GM19238 (cell line): ENCODE measurements around the gene PHLDB1.
"Not testable (repeated sequence)": the region's sequence is repeated elsewhere in the genome, so short reads cannot be mapped to it uniquely, and the experiment has no call there.

Source experiments
- DNase-seq: peaks from one replicate; pipeline ENCODE4 v3.0.0; 2011; ENCODE audit warnings: low spot score; ENCODE audit not compliant: insufficient read length

The PHLDB1 gene

GRCh38 chr11:118605116-118605867 lies 2.1 kb upstream of the PHLDB1 start:
- no peak for DNase-seq

- no peak for DNase-seq
Measured at GRCh38 chr11:118606157-118606843, 1.1 kb upstream of the PHLDB1 start.

GRCh38 chr11:118606844-118607228 lies 579 bp upstream of the PHLDB1 start:
- no peak for DNase-seq

GRCh38 chr11:118608360-118609227 lies 1.2 kb downstream of the PHLDB1 start:
- no peak for DNase-seq

- no peak for DNase-seq
Measured at GRCh38 chr11:118609380-118610224, 2.2 kb downstream of the PHLDB1 start.

GRCh38 chr11:118610225-118610772 lies 2.9 kb downstream of the PHLDB1 start:
- DNase-seq = no peak

- DNase-seq = peak; percentile 65
Measured at GRCh38 chr11:118610773-118611432, 3.5 kb downstream of the PHLDB1 start.

GRCh38 chr11:118611433-118611795 lies 4.0 kb downstream of the PHLDB1 start:
- not testable (repeated sequence) for DNase-seq

- no peak for DNase-seq
Measured at GRCh38 chr11:118612378-118612777, 5.0 kb downstream of the PHLDB1 start.

- DNase-seq = no peak
Measured at GRCh38 chr11:118614511-118614910, 7.1 kb downstream of the PHLDB1 start.

GRCh38 chr11:118615282-118615975 lies 8.0 kb downstream of the PHLDB1 start:
- DNase-seq = no peak

- DNase-seq = no peak
Measured at GRCh38 chr11:118615976-118616371, 8.6 kb downstream of the PHLDB1 start.

GRCh38 chr11:118618115-118618990 lies 10.9 kb downstream of the PHLDB1 start:
- DNase-seq = no peak

- no peak for DNase-seq
Measured at GRCh38 chr11:118618991-118619375, 11.6 kb downstream of the PHLDB1 start.

- no peak for DNase-seq
Measured at GRCh38 chr11:118619444-118620197, 12.2 kb downstream of the PHLDB1 start.

GRCh38 chr11:118620529-118621070 lies 13.2 kb downstream of the PHLDB1 start:
- no peak for DNase-seq

GRCh38 chr11:118621071-118621783 lies 13.8 kb downstream of the PHLDB1 start:
- DNase-seq = no peak
